KMS-11 (cell line): ENCODE results near the gene PTPRT.

Experiments
- H2AFZ ChIP-seq: fragments of 200-600 bp; sonication (generic); 2 replicates; pipeline ENCODE4 v1.6.1; 2016; ENCODE audit warnings: antibody characterized with exemption, mixed run types, low read depth
- H3K27ac ChIP-seq: fragments of 200-600 bp; sonication (generic); 2 replicates; pipeline ENCODE4 v1.6.1; 2016; ENCODE audit warnings: mild to moderate bottlenecking, mixed run types
- H3K27me3 ChIP-seq: fragments of 200-600 bp; sonication (generic); 2 replicates; pipeline ENCODE4 v1.6.1; 2017; ENCODE audit warnings: mild to moderate bottlenecking, low read depth, mixed run types, moderate library complexity; ENCODE audit not compliant: insufficient read depth
- H3K36me3 ChIP-seq: fragments of 200-600 bp; sonication (generic); 2 replicates; pipeline ENCODE4 v1.6.1; 2017; ENCODE audit warnings: mild to moderate bottlenecking, mixed run types; ENCODE audit not compliant: insufficient read depth
- H3K4me1 ChIP-seq: fragments of 200-600 bp; sonication (generic); 2 replicates; pipeline ENCODE4 v1.6.1; 2016; ENCODE audit warnings: mild to moderate bottlenecking, low read depth, mixed run types; ENCODE audit not compliant: poor library complexity, severe bottlenecking
- H3K4me2 ChIP-seq: fragments of 200-600 bp; sonication (generic); 2 replicates; pipeline ENCODE4 v1.7.0; 2016; ENCODE audit warnings: mild to moderate bottlenecking, mixed run types
- H3K4me3 ChIP-seq: fragments of 200-600 bp; sonication (generic); IDR thresholded peaks from 2 replicates; pipeline ENCODE4 v1.6.1; 2017; ENCODE audit warnings: low read depth, low read length, mixed read lengths; ENCODE audit not compliant: insufficient read depth
- H3K79me2 ChIP-seq: fragments of 200-600 bp; sonication (generic); 2 replicates; pipeline ENCODE4 v1.6.1; 2016; ENCODE audit warnings: low read depth, mixed run types; ENCODE audit not compliant: insufficient read depth
- H3K9ac ChIP-seq: fragments of 200-600 bp; sonication (generic); 2 replicates; pipeline ENCODE4 v1.6.1; 2016; ENCODE audit warnings: mild to moderate bottlenecking, mixed run types
- H4K20me1 ChIP-seq: fragments of 200-600 bp; sonication (generic); 2 replicates; pipeline ENCODE4 v1.6.1; 2016; ENCODE audit warnings: mild to moderate bottlenecking, mixed run types; ENCODE audit not compliant: insufficient read depth
- TF ChIP-seq, protein P1 (sequence below): fragments of 200-600 bp; sonication (generic); conservative IDR thresholded peaks from 2 replicates; pipeline ENCODE4 v1.6.1; 2017; ENCODE audit warnings: low read depth, mild to moderate bottlenecking, antibody characterized with exemption, low read length, moderate library complexity, mixed read lengths

The PTPRT gene

DNA sequence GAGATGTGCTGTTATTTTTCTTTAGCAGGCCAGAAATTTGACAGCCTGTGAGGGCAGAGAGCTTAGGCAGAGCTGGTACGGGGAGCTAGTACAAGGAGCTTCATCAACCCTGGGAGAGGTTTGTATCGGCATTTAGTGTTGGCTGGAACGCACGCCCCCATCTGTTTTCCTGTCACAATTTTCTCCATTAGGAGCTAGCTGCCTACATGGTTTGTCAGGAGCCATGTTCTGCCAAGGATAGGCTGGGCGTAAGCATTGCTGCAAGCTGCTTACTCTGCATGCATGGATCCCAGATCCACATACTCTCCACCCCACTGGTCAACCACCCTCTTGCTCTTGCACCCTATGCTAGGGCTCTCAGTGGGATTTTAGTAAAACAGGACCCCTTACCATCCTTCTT lies 1122.5 kb downstream of the PTPRT start:
- Histone ChIP-seq H3K9ac (no peak overlapping the region), H3K36me3 (no peaks in the 10 kb centered on the region), H3K27me3 (no peaks in the 10 kb centered on the region), H3K4me2 (no peak overlapping the region), H3K79me2 (no peaks in the 10 kb centered on the region), H4K20me1 (no peaks in the 10 kb centered on the region), H2AFZ (no peak overlapping the region), H3K27ac (no peak overlapping the region), H3K4me1 (no peaks in the 10 kb centered on the region), H3K4me3 (no peak overlapping the region)
- TF ChIP-seq, protein P1, sequence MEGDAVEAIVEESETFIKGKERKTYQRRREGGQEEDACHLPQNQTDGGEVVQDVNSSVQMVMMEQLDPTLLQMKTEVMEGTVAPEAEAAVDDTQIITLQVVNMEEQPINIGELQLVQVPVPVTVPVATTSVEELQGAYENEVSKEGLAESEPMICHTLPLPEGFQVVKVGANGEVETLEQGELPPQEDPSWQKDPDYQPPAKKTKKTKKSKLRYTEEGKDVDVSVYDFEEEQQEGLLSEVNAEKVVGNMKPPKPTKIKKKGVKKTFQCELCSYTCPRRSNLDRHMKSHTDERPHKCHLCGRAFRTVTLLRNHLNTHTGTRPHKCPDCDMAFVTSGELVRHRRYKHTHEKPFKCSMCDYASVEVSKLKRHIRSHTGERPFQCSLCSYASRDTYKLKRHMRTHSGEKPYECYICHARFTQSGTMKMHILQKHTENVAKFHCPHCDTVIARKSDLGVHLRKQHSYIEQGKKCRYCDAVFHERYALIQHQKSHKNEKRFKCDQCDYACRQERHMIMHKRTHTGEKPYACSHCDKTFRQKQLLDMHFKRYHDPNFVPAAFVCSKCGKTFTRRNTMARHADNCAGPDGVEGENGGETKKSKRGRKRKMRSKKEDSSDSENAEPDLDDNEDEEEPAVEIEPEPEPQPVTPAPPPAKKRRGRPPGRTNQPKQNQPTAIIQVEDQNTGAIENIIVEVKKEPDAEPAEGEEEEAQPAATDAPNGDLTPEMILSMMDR: no peak

DNA sequence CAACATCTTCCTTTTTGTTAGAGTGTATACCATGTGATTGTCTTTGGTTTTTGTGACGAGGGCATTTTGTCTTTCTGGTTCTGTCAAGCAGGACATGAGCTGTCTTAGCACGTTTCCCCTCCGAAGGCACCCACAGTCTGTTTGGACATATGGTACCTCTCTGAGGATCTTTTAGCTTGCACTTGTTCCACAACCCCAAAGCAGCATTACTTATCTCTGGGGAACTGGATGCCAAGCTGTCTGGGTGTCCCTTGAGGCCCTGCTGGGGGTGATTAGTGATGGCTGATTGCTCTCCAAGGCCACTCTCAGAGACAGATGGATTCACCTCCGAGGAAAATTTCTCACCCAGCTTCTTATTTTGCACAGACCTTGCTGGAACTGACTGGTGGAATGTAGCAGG lies 1126.6 kb downstream of the PTPRT start:
- Histone ChIP-seq H3K27me3 (no peaks in the 10 kb centered on the region), H3K9ac (no peak overlapping the region), H3K79me2 (no peaks in the 10 kb centered on the region), H2AFZ (no peak overlapping the region), H3K27ac (no peak overlapping the region), H3K36me3 (no peaks in the 10 kb centered on the region), H4K20me1 (no peaks in the 10 kb centered on the region), H3K4me2 (no peak overlapping the region), H3K4me3 (no peak overlapping the region), H3K4me1 (no peaks in the 10 kb centered on the region)
- TF ChIP-seq, protein P1: no peak

DNA sequence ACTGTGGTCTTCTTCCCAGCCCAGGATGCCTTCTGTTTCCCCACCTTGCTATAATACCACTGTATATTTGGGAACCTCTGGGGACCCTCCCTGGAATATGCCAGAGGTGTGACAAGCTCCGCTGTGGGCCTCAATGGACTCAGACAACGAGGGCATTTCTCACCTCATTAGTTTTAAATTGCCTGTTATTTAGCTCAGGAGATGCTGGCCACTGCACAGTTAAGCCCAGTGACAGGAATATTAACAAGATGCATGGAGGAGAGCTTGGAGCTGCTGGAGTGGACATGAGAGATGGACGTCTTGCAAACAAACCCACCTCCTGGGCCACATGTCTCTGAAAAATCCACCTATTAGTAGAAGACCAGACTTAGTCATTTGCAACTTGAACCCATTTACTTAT lies 1136.4 kb downstream of the PTPRT start:
- Histone ChIP-seq H3K4me1 (no peaks in the 10 kb centered on the region), H3K27me3 (no peaks in the 10 kb centered on the region), H4K20me1 (no peaks in the 10 kb centered on the region), H2AFZ (no peak overlapping the region), H3K9ac (no peak overlapping the region), H3K4me2 (no peak overlapping the region), H3K27ac (no peak overlapping the region), H3K4me3 (no peak overlapping the region), H3K36me3 (no peaks in the 10 kb centered on the region), H3K79me2 (no peaks in the 10 kb centered on the region)
- TF ChIP-seq, protein P1: no peak

DNA sequence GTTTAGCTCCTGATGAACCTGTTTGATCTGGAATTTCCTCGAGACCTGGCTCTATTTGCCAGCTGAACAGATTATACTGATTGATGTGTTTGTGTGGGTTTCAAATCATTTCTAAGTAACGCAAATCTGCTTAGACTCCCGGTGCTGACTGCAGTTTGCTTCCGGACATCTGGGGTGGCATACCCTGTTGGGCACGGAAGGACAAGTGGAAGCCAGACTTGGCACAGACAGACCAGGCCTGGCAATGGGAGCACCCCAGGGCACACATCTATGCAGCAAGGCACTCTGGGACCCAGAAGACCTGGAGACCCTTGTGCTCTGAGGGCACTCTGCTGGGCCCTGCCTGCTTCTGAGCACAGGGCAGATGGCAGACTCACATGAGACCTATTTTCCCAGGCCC lies 1137.8 kb downstream of the PTPRT start:
- no peaks in the 10 kb centered on the region for H4K20me1 ChIP-seq
- H3K4me2 ChIP-seq: no peak overlapping the region
- H3K9ac ChIP-seq: no peak overlapping the region
- H3K27ac ChIP-seq: no peak overlapping the region
- no peaks in the 10 kb centered on the region for H3K79me2 ChIP-seq
- no peak overlapping the region for H2AFZ ChIP-seq
- H3K36me3 ChIP-seq: no peaks in the 10 kb centered on the region
- H3K4me3 ChIP-seq: no peak overlapping the region
- TF ChIP-seq, protein P1: no peak
- no peaks in the 10 kb centered on the region for H3K4me1 ChIP-seq
- H3K27me3 ChIP-seq: no peaks in the 10 kb centered on the region
